ENCODE data around the gene JAKMIP1.

DNA sequence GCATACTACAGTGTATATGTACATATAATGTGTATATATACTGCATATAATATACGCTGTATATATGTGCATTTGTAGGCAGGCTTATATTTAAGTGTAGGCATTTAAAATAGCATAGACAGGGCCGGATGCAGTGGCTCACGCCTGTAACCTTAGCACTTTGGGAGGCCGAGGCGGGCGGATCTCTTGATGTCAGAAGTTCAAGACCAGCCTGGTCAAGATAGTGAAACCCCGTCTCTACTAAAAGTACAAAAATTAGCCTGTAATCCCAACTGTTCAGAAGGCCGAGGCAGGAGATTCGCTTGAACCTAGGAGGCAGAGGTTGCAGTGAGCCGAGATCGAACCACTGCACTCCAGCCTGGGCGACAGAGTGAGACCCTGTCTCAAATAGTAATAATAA is 78.4 kb downstream of the JAKMIP1 start:
- TF ChIP-seq, protein P1, sequence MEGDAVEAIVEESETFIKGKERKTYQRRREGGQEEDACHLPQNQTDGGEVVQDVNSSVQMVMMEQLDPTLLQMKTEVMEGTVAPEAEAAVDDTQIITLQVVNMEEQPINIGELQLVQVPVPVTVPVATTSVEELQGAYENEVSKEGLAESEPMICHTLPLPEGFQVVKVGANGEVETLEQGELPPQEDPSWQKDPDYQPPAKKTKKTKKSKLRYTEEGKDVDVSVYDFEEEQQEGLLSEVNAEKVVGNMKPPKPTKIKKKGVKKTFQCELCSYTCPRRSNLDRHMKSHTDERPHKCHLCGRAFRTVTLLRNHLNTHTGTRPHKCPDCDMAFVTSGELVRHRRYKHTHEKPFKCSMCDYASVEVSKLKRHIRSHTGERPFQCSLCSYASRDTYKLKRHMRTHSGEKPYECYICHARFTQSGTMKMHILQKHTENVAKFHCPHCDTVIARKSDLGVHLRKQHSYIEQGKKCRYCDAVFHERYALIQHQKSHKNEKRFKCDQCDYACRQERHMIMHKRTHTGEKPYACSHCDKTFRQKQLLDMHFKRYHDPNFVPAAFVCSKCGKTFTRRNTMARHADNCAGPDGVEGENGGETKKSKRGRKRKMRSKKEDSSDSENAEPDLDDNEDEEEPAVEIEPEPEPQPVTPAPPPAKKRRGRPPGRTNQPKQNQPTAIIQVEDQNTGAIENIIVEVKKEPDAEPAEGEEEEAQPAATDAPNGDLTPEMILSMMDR (IDR thresholded peaks at IDR 0.05), result no peak
- no peak for TF ChIP-seq POLR2A (IDR thresholded peaks at IDR 0.05)

Data from body of pancreas (tissue), 4 donors.